ENCODE measurements around the gene OLA1.

- no peak for TF ChIP-seq CTCF (IDR thresholded peaks at IDR 0.05; ENCODE audit: insufficient read depth, low read length, poor library complexity, severe bottlenecking)
- TF ChIP-seq EZH2phosphoT487 (conservative IDR thresholded peaks at IDR 0.05; ENCODE audit: low read length), result no peak
Observed at GRCh38 chr2:174149530-174149929, 98.8 kb downstream of the OLA1 start.
